HEK293 (cell line): ENCODE results near the gene SEPTIN7.

ENCODE experiments used
- CTCF ChIA-PET: fragments of 350-600 bp; formaldehyde crosslinking; extraction: SDS; loops from one replicate; lab custom pipeline; 2021; ENCODE audit warnings: antibody characterized with exemption; lab: Yijun Ruan, JAX
- POLR2A ChIA-PET: fragments of 300-600 bp; formaldehyde crosslinking; extraction: SDS; loops from one replicate; lab custom pipeline; 2020; ENCODE audit warnings: antibody characterized with exemption, inconsistent platforms; lab: Yijun Ruan, JAX
- H3K27ac ChIP-seq: fragments of 200-500 bp; sonication (Bioruptor generic); 2 replicates; pipeline ENCODE4 v1.5.1; 2014; ENCODE audit warnings: low read depth, low read length, control low read depth, inconsistent platforms; ENCODE audit errors: extremely low read depth
- H3K36me3 ChIP-seq, 2 experiments: fragments of 200-500 bp in 1 of 2; sonication (Bioruptor generic) in 1 of 2; 1 replicate in 1 of 2; 2 replicates in 1 of 2; pipeline ENCODE4 v1.5.1; 2014 to 2017; ENCODE audit warnings: inconsistent platforms in 2 of 2, low read length in 2 of 2; ENCODE audit not compliant: control insufficient read depth in 2 of 2, insufficient read depth in 1 of 2
- H3K4me1 ChIP-seq: fragments of 200-500 bp; sonication (Bioruptor generic); 2 replicates; pipeline ENCODE4 v1.5.1; 2014; ENCODE audit warnings: mild to moderate bottlenecking, low read length, inconsistent platforms; ENCODE audit not compliant: control insufficient read depth, insufficient read depth
- H3K4me3 ChIP-seq: 2 replicates; pipeline ENCODE4 v1.5.1; 2011; ENCODE audit warnings: low read depth, mild to moderate bottlenecking, control low read depth, low read length, moderate library complexity
- H3K9me3 ChIP-seq: fragments of 200-500 bp; sonication (Bioruptor generic); 2 replicates; pipeline ENCODE4 v1.5.1; 2014; ENCODE audit warnings: low read depth, low read length, inconsistent platforms; ENCODE audit not compliant: control insufficient read depth, insufficient read depth
- HOXA7 ChIP-seq: sonication (generic); formaldehyde crosslinking; IDR thresholded peaks from 2 replicates; pipeline ENCODE4 v1.8.1; 2022; ENCODE audit warnings: missing genetic modification reagents, borderline replicate concordance
- PRDM2 ChIP-seq: fragments of 450-650 bp; formaldehyde crosslinking; IDR thresholded peaks from 2 replicates; pipeline ENCODE4 v1.5.1; 2016; ENCODE audit warnings: missing biosample characterization, missing genetic modification characterization, borderline replicate concordance
- SETDB1 ChIP-seq: IDR thresholded peaks from one replicate; pipeline ENCODE4 v1.6.1; 2017; ENCODE audit warnings: mild to moderate bottlenecking, low read length, moderate library complexity, mixed read lengths; ENCODE audit not compliant: insufficient read length
- YY1 ChIP-seq: fragments of 450-650 bp; formaldehyde crosslinking; IDR thresholded peaks from 2 replicates; pipeline ENCODE4 v1.5.1; 2018; ENCODE audit warnings: missing biosample characterization, missing genetic modification characterization
- ZBTB26 ChIP-seq: fragments of 450-650 bp; formaldehyde crosslinking; optimal IDR thresholded peaks from 2 replicates; pipeline ENCODE3; 2016; ENCODE audit warnings: missing biosample characterization, mild to moderate bottlenecking, missing genetic modification characterization
- ZNF140 ChIP-seq: fragments of 450-650 bp; formaldehyde crosslinking; IDR thresholded peaks from 2 replicates; pipeline ENCODE4 v1.5.1; 2016; ENCODE audit warnings: missing biosample characterization, missing genetic modification characterization
- ZNF211 ChIP-seq: fragments of 450-650 bp; formaldehyde crosslinking; IDR thresholded peaks from 2 replicates; pipeline ENCODE4 v1.5.1; 2016; ENCODE audit warnings: low read depth, missing biosample characterization, missing genetic modification characterization
- ZNF280C ChIP-seq: fragments of 450-650 bp; formaldehyde crosslinking; IDR thresholded peaks from 2 replicates; pipeline ENCODE4 v1.5.1; 2016; ENCODE audit warnings: missing biosample characterization, missing genetic modification characterization
- ZNF394 ChIP-seq: fragments of 450-650 bp; formaldehyde crosslinking; IDR thresholded peaks from 2 replicates; pipeline ENCODE4 v1.5.1; 2016; ENCODE audit warnings: missing biosample characterization, missing genetic modification characterization, mild to moderate bottlenecking, moderate library complexity, borderline replicate concordance
- ZNF404 ChIP-seq: fragments of 450-650 bp; formaldehyde crosslinking; IDR thresholded peaks from 2 replicates; pipeline ENCODE4 v1.5.1; 2017; ENCODE audit warnings: missing biosample characterization, missing genetic modification characterization
- ZNF426 ChIP-seq: fragments of 450-650 bp; formaldehyde crosslinking; IDR thresholded peaks from 2 replicates; pipeline ENCODE4 v1.5.1; 2017; ENCODE audit warnings: missing biosample characterization, missing genetic modification characterization, mild to moderate bottlenecking, inconsistent platforms, moderate library complexity
- ZNF488 ChIP-seq: fragments of 450-650 bp; formaldehyde crosslinking; IDR thresholded peaks from 2 replicates; pipeline ENCODE4 v1.5.1; 2016; ENCODE audit warnings: missing biosample characterization, missing genetic modification characterization
- ZNF514 ChIP-seq: fragments of 450-650 bp; formaldehyde crosslinking; IDR thresholded peaks from 2 replicates; pipeline ENCODE4 v1.5.1; 2016; ENCODE audit warnings: missing biosample characterization, missing genetic modification characterization
- ZNF561 ChIP-seq: fragments of 450-650 bp; IDR thresholded peaks from 2 replicates; pipeline ENCODE4 v1.5.1; 2018; ENCODE audit warnings: missing biosample characterization, missing genetic modification characterization, borderline replicate concordance
- ZNF600 ChIP-seq: fragments of 450-650 bp; formaldehyde crosslinking; IDR thresholded peaks from 2 replicates; pipeline ENCODE4 v1.5.1; 2016; ENCODE audit warnings: missing biosample characterization, missing genetic modification characterization
- ZNF623 ChIP-seq: fragments of 450-650 bp; formaldehyde crosslinking; IDR thresholded peaks from 2 replicates; pipeline ENCODE4 v1.5.1; 2016; ENCODE audit warnings: missing biosample characterization, missing genetic modification characterization
- ZNF624 ChIP-seq: fragments of 450-650 bp; formaldehyde crosslinking; IDR thresholded peaks from 2 replicates; pipeline ENCODE4 v1.5.1; 2017; ENCODE audit warnings: missing biosample characterization, missing genetic modification characterization
- ZNF645 ChIP-seq: fragments of 450-650 bp; formaldehyde crosslinking; IDR thresholded peaks from 2 replicates; pipeline ENCODE4; 2016; ENCODE audit warnings: missing biosample characterization, missing genetic modification characterization
- ZNF692 ChIP-seq: fragments of 450-650 bp; formaldehyde crosslinking; IDR thresholded peaks from 2 replicates; pipeline ENCODE4 v1.5.1; 2016; ENCODE audit warnings: missing biosample characterization, missing genetic modification characterization
- ZNF777 ChIP-seq: fragments of 450-650 bp; formaldehyde crosslinking; IDR thresholded peaks from 2 replicates; pipeline ENCODE4 v1.5.1; 2017; ENCODE audit warnings: missing biosample characterization, missing genetic modification characterization, borderline replicate concordance
- ZNF830 ChIP-seq: fragments of 450-650 bp; IDR thresholded peaks from 2 replicates; pipeline ENCODE4 v1.5.0; 2018; ENCODE audit warnings: missing biosample characterization, missing genetic modification characterization, low read depth, mild to moderate bottlenecking, moderate library complexity

SEPTIN7 gene

GRCh38 chr7:35804231-35804970, 3.5 kb downstream of the SEPTIN7 start:
- ChIA-PET CTCF (interaction anchor here (0.6 to 5.2 kb wide), 3 partner anchors 95 to 263 kb away, joined by 3 to 22 read pairs (median 4); no protein-coding TSS in a partner anchor), POLR2A (no interaction called here)
- H3K9me3 ChIP-seq = no peaks in the 10 kb centered on the region
- no peak overlapping the region for H3K27ac ChIP-seq
- TF ChIP-seq ZNF404 (tag by site-specific recombination) = no peak
- TF ChIP-seq ZNF211 (tag by site-specific recombination) = no peak
- TF ChIP-seq ZNF426 (tag by site-specific recombination) = no peak
- no peak for TF ChIP-seq YY1 (tag by site-specific recombination)
- TF ChIP-seq ZNF394 = no peak
- TF ChIP-seq ZNF514 (tag by site-specific recombination) = no peak
- TF ChIP-seq SETDB1 = no peak
- no peak for TF ChIP-seq ZNF623
- TF ChIP-seq ZNF830 (tag by site-specific recombination) = no peak
- no peak for TF ChIP-seq ZNF488 (tag by site-specific recombination)
- no peaks in the 10 kb centered on the region for H3K36me3 ChIP-seq
- H3K4me3 ChIP-seq = no peak overlapping the region
- H3K4me1 ChIP-seq = peaks cover 8% of the 10 kb centered on the region; the same call in 1 of the 2 replicates

GRCh38 chr7:35805876-35806275, 5.0 kb downstream of the SEPTIN7 start:
- ChIA-PET CTCF (interaction anchor here (1.7 to 5.2 kb wide), 2 partner anchors 96 to 101 kb away, joined by 4 to 22 read pairs; no protein-coding TSS in a partner anchor), POLR2A (no interaction called here)
- no peaks in the 10 kb centered on the region for H3K9me3 ChIP-seq
- no peak overlapping the region for H3K27ac ChIP-seq
- no peak overlapping the region for H3K4me3 ChIP-seq
- H3K36me3 ChIP-seq = no peaks in the 10 kb centered on the region
- H3K4me1 ChIP-seq = peaks cover 8% of the 10 kb centered on the region; the same call in 1 of the 2 replicates
- TF ChIP-seq ZNF692 (tag by site-specific recombination) = no peak
- TF ChIP-seq ZNF645 (tag by site-specific recombination) = no peak
- no peak for TF ChIP-seq ZNF600 (tag by site-specific recombination)
- TF ChIP-seq ZNF280C (tag by site-specific recombination) = no peak
- TF ChIP-seq ZNF140 (tag by site-specific recombination) = no peak
- no peak for TF ChIP-seq HOXA7
- no peak for TF ChIP-seq ZBTB26 (tag by site-specific recombination)
- no peak for TF ChIP-seq ZNF561 (tag by site-specific recombination)
- TF ChIP-seq ZNF777 = no peak
- no peak for TF ChIP-seq ZNF624 (tag by site-specific recombination)
- TF ChIP-seq PRDM2 (tag by site-specific recombination) = no peak
